HepG2 (cell line): ENCODE measurements around the gene TVP23C.

ENCODE experiments used
- TF ChIP-seq, protein P1 (sequence below): sonication (generic); formaldehyde crosslinking; IDR thresholded peaks from 2 replicates; pipeline ENCODE4 v1.9.0; 2021; ENCODE audit warnings: missing genetic modification reagents, borderline replicate concordance
- TF ChIP-seq, protein P2 (sequence below): sonication (generic); formaldehyde crosslinking; IDR thresholded peaks from 2 replicates; pipeline ENCODE4 v1.5.0; 2020; ENCODE audit warnings: missing genetic modification reagents

DNA sequence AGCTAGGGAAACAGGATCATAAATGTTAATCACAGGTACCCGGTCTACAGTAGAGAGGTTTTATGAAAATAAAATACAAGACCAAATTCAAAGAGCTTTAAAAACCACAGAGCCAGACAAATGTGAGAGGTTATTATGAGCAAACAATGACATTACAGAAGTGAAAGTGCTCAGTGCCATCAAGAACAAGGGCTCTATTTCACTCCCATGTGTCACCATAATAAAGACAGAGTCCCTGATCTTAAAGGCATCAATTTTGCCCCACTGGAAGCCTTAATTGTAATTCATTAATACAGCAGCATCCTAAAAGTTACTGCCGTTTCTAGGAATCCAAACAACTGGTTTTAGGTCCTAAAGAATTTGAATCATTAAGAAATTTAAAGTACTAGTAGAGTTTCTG, 52.1 kb downstream of the TVP23C start:
- TF ChIP-seq, protein P1, sequence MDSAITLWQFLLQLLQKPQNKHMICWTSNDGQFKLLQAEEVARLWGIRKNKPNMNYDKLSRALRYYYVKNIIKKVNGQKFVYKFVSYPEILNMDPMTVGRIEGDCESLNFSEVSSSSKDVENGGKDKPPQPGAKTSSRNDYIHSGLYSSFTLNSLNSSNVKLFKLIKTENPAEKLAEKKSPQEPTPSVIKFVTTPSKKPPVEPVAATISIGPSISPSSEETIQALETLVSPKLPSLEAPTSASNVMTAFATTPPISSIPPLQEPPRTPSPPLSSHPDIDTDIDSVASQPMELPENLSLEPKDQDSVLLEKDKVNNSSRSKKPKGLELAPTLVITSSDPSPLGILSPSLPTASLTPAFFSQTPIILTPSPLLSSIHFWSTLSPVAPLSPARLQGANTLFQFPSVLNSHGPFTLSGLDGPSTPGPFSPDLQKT: no peak
- TF ChIP-seq, protein P2, sequence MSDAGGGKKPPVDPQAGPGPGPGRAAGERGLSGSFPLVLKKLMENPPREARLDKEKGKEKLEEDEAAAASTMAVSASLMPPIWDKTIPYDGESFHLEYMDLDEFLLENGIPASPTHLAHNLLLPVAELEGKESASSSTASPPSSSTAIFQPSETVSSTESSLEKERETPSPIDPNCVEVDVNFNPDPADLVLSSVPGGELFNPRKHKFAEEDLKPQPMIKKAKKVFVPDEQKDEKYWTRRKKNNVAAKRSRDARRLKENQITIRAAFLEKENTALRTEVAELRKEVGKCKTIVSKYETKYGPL (CRISPR knock-in tag): no peak
